DMS114 treated with DMSO at 0.1 percent for 48 hours (cell line): Measurements from ENCODE around the gene C1QB.
A peak's percentile ranks its signal among the peaks of the same experiment; 100 is the strongest.

Experiments used
- DNase-seq: peaks from one replicate; lab custom pipeline; 2025; ENCODE audit not compliant: unreplicated experiment; lab: John Stamatoyannopoulos, UW

C1QB gene

DNA sequence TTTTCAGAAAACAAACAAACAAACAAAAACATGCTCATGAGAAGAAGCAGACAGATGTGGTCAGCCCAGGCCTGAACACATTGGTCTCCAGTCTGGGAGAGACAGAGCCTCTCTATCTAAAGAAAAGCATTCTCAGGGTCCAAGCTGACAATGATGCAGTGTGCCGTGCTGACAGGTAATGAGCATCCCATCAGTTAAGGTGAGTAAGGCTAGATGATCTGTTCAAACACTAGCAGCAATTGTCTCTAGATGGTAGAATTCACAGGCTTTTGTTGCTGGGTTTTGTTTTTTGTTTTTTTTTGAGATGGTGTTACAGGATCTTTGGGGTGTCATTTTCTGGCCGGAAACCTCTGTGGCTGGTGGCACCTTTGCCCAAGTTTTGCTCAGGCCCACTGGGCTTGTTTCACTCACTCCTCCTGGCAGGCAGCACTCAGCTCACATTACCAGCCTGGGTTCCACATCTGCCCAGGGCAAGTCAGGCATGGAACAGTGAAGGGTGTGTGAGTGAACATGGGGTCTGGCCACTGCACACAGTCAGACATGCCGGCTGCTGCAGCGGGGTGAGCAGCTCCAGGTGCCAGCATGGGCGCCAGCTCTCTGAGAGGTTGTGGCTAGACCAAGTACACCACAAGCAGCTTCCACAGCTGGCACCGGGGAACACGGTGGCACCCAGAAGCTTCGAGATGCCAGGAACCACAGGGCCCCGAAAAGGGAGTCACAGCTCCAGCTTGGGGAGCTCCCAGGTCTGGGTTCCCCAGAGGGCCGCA is 19.2 kb upstream of the C1QB start:
- no peak for DNase-seq

DNA sequence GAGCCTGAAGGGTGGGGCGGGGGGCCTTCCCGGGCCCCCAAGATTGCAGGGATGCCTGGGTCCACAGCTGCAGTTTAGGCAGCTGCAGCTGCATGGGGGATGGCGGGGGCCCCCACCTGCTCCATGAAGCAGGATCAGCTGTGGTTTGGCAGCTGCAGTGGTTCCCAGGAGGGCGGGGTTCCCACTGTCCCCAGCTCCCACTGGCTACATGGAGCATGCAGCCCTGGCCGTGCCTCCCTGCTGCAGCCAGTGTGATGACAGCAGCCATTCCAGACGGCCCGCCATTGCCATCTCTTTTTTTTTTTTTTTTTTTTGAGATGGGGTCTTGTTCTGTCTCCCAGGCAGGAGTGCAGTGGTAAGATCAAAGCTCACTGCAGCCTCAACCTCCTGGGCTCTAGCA is 17.6 kb upstream of the C1QB start:
- no peak for DNase-seq

DNA sequence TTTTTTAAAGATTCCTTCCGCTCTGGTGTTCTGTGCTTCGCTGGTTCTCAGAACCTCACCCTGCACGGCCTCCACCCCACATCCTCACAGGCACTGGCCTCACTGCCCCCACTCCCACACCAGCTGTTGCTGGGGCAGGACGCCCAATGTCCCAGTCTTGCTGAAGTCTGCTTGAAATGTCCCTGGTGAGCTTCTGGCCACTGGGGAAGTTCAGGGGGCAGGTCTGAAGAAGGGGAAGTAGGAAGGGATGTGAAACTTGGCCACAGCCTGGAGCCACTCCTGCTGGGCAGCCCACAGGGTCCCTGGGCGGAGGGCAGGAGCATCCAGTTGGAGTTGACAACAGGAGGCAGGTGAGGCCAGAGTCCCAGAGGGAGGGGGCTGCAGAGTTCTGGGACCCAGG is 16.7 kb upstream of the C1QB start, which contains the start of gene C1QA:
TSS of gene C1QA (plus strand) at position 276 of the 400 bp plus-strand sequence. CDS start 989 bp downstream, outside the sequence.
- DNase-seq = no peak

DNA sequence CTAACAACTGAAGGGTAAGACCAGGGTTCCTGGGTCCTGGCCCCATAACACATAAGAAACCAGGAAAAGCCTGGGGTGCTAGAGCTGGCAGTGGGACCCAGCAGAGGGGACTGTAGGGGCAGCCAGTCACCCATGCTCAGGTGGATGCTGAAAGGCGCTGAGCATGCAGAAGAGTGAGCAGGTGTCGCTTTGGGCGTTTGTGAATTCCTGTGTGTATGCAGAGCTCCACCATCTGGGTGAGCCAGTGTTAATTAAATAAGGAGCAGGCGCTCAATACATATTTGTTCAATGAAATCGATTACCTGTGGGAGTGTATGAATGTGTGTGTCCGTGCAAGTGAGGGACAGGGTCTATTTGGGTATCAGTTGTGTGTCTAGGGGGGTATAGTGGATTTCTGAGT is 16.1 kb upstream of the C1QB start:
- no peak for DNase-seq

DNA sequence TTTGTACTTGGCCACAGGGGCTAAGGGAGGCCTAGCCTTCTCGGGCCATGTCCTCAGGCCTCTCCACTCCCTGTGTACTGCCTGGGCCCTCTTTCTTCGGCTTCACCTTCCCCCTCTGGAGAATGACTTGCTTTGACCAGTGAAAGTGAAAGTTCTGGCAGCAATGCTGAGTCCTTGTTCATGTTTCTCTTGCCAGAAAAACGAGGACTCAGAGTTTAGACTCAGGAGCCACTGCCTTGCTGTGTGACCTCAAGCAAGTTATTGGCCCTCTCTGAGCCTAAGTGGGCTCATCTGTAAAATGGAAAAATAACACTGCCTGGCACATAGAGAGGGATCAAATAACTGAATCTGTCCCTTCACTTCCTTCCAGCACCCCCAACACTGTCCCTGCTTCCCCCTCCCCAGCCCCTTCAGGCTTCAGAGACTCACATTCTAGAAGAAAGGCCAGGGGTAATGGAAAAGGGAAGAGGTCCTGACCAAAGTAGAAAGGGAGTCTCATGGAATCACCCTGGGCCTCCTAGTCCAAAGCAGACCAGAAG is 15.1 kb upstream of the C1QB start:
- no peak for DNase-seq

DNA sequence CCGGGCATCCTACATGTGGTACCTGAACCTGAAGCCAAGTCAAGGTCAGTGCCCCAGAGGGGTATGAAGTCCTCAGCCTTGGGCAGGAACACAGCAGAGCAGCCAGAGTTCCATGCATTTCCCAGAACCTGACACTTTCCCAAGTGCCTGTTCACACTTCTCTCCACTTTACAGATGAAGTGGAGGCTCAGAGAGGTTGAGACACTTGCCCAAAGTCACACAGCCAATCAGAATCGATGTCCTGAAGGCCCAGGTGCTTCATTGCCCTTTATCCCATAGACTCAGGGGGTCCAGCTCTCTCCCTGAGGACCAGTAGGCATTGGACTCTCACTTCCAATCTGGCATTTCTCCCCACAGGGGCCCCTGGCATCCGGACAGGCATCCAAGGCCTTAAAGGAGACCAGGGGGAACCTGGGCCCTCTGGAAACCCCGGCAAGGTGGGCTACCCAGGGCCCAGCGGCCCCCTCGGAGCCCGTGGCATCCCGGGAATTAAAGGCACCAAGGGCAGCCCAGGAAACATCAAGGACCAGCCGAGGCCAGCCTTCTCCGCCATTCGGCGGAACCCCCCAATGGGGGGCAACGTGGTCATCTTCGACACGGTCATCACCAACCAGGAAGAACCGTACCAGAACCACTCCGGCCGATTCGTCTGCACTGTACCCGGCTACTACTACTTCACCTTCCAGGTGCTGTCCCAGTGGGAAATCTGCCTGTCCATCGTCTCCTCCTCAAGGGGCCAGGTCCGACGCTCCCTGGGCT is 14.4 kb upstream of the C1QB start:
- no peak for DNase-seq

DNA sequence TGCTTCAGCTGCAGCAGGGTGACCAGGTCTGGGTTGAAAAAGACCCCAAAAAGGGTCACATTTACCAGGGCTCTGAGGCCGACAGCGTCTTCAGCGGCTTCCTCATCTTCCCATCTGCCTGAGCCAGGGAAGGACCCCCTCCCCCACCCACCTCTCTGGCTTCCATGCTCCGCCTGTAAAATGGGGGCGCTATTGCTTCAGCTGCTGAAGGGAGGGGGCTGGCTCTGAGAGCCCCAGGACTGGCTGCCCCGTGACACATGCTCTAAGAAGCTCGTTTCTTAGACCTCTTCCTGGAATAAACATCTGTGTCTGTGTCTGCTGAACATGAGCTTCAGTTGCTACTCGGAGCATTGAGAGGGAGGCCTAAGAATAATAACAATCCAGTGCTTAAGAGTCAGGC is 13.8 kb upstream of the C1QB start:
- no peak for DNase-seq

DNA sequence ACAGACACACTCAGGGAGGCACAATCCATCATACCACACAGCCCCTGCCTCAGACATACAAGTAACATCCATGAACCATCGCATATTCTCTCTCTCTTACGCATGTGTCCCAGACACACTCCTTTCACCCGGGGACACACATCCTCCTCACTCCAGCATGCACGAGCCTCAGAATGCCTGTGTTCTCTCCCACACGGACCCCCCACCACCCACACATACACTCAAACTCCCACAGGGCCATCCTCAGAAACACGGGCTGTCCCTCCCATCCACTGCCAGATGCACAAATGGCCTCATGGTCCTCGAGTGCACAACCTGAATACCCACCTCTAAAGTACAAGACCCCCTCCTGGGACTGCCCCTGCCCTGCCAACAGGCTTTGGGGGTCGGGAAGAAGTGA is 11.8 kb upstream of the C1QB start:
- DNase-seq = no peak

DNA sequence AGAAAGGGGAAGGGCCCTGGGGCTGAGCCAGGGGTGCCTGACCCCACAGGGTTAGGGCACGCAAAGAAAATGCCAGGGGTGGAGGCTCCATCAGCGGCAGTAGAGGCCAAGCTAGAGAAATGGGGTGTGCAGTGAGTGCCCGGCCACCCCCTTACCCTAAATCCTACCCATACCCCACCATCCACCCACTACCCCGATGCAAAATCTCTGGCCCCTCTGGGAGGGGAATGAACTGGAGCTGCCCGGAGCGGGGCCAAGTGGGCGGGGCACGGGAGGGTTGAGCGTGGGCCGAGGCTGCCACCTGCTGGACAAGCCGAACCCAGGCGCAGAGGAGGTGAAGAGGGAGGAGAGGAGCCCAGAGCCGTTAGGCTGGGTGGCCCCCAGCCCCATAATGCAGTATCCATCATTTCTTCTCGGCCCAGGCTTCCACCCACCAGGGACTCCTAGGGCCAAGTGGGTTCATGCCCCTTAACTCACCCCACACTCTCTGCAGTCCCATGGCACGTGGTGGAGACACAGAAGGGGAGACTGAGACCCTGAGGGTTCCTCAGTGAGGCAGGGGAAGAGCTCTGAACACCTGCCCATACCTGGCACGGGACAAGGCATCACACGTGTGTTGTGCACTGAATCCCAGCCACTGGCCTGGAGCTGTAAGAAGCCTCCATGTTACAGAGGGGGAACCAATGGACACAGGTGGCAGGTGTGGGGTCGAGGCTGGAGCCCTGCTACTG is 11.0 kb upstream of the C1QB start:
- peak; percentile 34 for DNase-seq

DNA sequence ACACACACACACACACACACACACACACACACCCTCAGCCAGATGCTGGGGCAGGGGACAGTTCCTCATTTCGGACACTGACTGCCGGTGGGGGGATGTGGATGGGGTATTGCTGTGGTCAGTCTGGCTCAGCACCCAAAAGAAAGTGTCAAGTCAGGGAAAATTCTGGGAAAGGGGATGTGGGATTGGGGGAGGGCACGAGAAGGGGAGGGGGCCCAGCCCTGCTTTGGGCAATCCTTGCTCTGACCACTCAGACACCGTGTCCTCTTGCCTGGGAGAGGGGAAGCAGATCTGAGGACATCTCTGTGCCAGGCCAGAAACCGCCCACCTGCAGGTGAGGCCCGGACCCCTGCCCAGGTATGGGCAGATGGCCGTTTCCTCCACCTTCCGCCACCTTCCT is 9.7 kb upstream of the C1QB start, which contains the start of gene C1QC:
TSS of gene C1QC (plus strand) at position 253 of the 400 bp plus-strand sequence. CDS start 391 bp downstream, outside the sequence.
- DNase-seq = no peak

DNA sequence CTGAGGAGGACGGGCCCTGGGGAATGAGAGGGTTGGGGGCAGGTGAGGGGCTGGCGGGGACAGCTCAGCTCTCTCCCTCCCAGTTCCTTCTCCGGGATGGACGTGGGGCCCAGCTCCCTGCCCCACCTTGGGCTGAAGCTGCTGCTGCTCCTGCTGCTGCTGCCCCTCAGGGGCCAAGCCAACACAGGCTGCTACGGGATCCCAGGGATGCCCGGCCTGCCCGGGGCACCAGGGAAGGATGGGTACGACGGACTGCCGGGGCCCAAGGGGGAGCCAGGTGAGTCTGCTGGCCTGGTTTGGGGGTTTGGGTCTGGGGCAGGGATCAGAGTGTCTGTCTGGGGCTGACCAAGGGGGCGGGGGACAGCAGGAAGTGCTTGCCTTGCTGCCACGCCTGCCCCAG is 9.1 kb upstream of the C1QB start:
- no peak for DNase-seq

DNA sequence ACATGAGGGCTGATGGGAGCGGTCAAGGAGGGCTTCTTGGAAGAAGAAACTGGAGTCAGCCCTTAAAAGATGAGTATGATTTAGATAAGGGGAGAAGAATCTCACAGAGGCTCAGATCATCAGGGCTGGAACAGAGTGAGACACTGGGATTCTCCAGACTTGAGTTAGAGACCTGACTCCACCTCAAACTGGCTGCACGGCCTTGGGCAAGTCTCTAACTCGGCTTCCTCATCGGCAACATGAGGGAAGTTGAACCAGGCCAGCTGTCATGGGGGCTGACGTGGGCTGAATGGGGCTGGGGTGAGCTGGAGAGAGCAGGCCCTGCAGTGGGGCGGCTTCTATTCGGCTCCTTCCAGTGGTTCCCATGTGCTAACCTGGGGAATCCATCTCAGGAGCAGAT is 7.1 kb upstream of the C1QB start:
- no peak for DNase-seq

DNA sequence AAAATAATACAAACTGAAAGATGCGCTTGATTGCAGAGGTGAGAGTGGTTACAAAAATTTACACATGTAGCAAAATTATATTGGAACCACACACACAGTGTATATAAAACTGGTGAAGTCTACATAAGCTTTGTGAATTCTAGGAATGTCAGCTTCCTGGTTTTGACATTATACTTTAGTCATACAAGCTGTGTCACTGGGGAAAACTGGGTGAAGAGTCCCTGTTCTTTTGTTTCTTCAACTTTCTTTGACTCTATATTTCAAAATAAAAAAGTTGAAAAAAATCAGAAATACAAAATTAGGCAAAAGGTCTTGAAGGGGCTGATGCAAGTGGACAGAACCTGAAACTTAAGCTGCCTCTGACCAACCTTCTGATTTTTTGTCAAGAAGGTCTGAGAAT is 6.7 kb upstream of the C1QB start:
- DNase-seq = no peak

DNA sequence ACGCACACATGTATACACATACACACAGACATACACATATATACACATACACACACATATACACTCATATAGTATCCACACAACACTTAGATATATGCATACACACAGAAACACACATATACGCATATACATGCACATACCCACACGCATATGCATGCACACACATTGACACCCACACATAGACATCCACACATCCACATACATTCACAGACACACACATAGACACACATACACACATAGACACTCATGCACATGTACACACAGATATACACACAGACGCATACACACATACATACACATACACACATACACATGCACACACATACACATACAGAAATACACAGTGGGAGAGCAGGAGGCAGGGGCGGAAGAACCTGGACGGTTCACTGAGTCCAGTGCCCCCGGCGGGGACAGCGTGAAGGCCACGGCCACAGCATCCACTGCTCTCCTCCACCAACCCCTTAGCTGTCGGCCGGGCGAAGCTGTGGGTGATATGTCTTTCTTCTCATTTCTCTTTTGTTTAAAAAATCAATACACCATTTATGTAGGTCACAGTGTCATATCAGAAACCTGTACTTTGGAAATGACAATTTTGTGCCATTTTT is 2.8 kb upstream of the C1QB start:
- no peak for DNase-seq

DNA sequence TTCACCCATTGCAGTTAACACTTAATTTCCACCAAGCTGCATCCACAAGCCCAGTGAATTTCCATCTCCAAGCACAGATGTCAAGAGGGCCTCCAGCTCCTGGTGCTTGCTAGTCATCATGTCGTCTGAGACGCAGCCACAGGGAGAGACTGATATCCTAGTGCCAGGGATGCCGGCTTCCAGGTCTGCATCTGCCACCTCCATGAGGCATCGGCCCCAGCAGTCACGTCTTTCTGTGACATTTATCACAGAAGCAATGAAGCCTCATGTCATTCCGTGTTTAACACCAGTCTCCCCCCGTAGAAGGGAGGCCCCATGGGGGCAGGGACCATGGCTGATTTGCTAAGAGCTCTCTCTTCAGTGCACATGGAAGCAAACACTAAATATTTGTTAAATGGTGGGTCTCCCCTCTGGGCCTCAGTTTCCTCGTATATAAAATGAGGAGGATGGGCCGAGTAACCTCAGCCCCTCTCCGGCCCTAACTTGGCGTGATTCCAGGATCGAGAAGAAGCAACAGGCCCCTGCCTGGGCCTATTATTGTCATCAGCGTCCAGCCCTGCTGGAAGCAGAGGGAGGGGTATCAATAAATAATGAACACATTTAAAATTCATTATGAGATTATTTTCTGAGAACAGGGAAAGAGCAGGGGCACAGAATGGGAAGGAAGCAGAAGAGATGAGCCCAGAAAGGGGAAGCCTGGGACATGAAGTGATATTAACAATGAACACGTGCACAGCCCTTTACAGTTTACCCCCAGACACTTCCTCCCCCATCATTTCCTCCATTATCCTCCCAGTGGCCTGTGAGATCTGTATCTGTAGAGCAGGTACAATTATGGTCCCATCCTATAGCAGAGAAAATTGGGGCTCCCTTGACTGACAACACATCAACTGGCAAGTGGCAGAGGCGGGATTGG is 837 bp upstream of the C1QB start:
- no peak for DNase-seq

DNA sequence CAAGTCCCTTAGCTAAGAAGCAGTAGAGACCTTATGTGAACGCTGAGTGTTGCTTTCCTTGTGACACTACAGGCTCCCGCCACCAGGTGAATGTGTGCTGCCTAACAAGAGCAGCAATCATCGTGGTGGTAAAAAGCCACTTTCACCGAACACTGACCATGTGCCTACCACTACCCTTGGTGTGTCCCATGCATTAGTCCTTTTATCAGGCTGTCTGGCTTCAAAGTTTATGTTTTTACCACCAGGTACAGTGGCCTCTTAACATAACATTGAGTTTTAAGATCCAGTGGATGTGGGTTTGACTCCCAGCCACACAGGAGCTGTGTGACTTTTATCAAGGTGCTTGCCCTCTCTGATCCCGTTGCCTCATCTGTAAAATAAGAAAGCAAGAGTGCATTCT is 1.7 kb downstream of the C1QB start:
- DNase-seq = no peak

DNA sequence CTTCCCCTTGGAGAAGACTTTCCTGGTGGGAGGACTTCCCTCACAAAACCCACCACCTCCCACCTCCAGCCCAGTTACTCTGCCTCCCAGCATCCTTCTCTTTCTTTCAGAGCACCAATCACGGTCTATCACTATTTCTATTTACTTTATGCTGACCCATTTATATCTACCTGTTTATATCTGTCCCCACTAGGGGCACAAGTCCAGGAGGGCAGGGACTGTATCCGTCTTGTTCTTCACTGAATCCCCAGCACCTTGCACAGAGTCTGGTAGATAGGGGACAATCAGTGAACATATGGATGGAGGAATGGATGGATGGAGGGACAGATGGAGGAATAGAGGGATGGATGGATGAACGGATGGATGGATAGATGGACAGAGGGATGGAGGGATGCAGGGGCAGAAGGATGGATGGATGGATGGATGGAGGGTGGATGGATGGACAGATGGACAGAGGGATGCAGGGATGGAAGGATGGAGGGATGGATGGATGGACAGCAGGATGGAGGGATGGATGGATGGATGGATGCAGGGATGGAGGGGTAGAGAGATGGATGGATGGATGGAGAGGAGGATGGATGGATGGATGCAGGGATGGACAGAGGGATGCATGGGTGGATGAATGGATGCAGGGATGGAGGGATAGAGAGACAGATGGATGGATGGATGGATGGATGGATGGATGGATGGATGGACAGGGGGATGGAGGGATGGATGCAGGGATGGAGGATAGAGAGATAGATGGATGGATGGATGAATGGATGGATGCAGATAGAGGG is 5.5 kb downstream of the C1QB start:
- DNase-seq = no peak

DNA sequence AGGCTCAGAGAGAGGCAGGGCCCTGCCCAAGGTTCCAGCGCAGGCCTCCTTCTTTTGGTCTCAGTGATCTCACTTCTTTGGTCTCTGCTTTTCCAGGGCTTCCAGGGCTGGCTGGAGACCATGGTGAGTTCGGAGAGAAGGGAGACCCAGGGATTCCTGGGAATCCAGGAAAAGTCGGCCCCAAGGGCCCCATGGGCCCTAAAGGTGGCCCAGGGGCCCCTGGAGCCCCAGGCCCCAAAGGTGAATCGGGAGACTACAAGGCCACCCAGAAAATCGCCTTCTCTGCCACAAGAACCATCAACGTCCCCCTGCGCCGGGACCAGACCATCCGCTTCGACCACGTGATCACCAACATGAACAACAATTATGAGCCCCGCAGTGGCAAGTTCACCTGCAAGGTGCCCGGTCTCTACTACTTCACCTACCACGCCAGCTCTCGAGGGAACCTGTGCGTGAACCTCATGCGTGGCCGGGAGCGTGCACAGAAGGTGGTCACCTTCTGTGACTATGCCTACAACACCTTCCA is 7.7 kb downstream of the C1QB start:
- DNase-seq = no peak

DNA sequence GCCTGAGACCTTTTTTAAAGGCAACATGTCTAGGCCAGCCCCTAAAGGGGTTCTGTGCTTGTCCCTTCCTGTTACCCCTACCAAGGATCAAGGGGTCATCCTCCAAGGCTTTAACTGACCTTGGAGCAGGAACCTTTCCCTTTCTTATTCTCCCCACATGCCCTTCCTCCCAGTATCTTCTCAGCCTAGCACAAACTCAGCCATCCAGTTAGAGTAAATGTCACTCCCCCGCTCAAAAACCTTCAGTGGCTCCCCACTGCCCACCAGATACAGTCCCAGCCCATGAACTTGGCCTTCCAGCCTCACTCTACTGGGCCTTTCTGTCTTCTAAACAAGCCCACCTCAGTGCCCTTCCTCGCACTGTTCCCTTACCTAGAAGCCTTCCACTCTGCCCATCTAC is 8.8 kb downstream of the C1QB start:
- DNase-seq = no peak
